NB4 (cell line): ENCODE measurements around the gene CAMK2G.

Experiments used
- MYC ChIP-seq: IDR thresholded peaks from 2 replicates; pipeline ENCODE4 v1.6.1; 2011; ENCODE audit warnings: low read depth, low read length
- POLR2A ChIP-seq: IDR thresholded peaks from 2 replicates; pipeline ENCODE4 v1.6.1; 2011; ENCODE audit warnings: mild to moderate bottlenecking; ENCODE audit not compliant: insufficient read length; ENCODE audit errors: extremely low read depth
- TF ChIP-seq, protein P1 (sequence below): IDR thresholded peaks from 2 replicates; pipeline ENCODE4 v1.6.1; 2011; ENCODE audit warnings: low read depth, low read length
- TF ChIP-seq, protein P2 (sequence below): IDR thresholded peaks from one replicate; pipeline ENCODE4 v1.5.1; 2012; ENCODE audit warnings: low read depth, low read length

DNA sequence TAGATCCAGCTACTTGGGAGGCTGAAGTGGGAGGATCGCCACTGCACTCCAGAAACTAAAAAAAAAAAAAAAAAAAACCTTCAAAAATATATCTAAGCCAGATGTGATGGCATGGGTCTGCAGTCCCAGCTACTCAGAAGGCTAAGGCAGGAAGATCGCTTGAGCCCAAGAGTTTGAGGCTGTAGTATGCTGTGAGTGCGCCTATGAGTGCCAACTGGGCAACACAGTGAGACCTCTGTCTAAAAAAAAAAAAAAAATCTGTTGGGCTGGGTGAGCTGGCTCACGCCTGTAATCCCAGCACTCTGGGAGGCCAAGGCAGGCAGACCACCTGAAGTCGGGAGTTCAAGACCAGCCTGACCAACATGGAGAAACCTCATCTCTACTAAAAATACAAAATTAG is 95.3 kb downstream of the CAMK2G start:
- TF ChIP-seq, protein P1, sequence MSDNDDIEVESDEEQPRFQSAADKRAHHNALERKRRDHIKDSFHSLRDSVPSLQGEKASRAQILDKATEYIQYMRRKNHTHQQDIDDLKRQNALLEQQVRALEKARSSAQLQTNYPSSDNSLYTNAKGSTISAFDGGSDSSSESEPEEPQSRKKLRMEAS, result no peak
- TF ChIP-seq, protein P2, sequence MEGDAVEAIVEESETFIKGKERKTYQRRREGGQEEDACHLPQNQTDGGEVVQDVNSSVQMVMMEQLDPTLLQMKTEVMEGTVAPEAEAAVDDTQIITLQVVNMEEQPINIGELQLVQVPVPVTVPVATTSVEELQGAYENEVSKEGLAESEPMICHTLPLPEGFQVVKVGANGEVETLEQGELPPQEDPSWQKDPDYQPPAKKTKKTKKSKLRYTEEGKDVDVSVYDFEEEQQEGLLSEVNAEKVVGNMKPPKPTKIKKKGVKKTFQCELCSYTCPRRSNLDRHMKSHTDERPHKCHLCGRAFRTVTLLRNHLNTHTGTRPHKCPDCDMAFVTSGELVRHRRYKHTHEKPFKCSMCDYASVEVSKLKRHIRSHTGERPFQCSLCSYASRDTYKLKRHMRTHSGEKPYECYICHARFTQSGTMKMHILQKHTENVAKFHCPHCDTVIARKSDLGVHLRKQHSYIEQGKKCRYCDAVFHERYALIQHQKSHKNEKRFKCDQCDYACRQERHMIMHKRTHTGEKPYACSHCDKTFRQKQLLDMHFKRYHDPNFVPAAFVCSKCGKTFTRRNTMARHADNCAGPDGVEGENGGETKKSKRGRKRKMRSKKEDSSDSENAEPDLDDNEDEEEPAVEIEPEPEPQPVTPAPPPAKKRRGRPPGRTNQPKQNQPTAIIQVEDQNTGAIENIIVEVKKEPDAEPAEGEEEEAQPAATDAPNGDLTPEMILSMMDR, result no peak
- no peak for TF ChIP-seq POLR2A
- TF ChIP-seq MYC, result no peak
